HG03108 (cell line): Measurements from ENCODE around the gene TPR.
"Not testable (repeated sequence)": the region's sequence is repeated elsewhere in the genome, so short reads cannot be mapped to it uniquely, and the experiment has no call there.

Experiments
- ATAC-seq: cut with Tn5 transposase; IDR thresholded peaks from one replicate; pipeline ENCODE4 v1.9.1; 2021; ENCODE audit warnings: moderate library complexity; ENCODE audit not compliant: unreplicated experiment

The TPR gene

DNA sequence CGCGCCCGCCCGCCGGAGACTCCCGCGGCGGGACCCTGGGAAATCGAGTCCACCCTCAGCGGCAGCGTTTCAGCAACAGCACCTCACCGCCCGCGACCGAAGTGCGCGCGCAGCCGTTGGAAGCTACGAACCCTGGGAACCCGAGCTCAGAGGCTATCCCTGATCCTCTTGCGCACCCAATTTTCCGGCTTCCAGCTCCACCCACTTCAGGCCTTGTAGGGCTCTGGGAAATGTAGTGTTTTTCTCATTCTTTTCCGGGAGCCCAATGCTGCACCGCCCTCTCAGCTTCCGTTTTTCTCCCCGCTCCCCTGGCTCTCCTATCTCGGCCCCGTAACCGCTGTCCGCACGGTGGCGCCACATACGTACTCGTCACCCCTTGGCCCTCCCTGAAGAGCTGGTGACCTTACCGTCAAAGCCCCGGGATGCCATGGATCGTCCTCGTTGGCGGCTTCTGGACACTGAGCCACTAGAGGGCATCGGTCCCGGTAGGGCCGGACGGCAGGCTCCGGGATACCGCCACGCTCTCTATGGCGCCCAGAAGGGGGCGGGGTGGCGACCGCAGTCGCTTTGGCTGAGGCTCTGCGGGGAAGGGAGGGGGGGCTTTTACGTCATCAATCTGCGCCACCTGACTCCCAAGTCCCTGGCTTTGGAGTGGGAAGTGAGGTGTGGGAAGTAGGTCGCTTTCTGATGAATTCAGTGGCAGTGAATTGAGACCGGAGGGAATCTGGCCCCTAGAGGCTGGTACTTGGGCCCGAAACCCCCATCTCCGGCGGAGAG, at the start of gene TPR, which contains the start of gene ODR4:
TPR (minus strand) TSS at position 102 of the 777 bp plus-strand sequence. CDS start 225 bp downstream, outside the sequence.
ODR4 (plus strand) TSS at position 687 of the 777 bp plus-strand sequence. CDS start 3,948 bp downstream, outside the sequence.
- ATAC-seq = peak; percentile 89

DNA sequence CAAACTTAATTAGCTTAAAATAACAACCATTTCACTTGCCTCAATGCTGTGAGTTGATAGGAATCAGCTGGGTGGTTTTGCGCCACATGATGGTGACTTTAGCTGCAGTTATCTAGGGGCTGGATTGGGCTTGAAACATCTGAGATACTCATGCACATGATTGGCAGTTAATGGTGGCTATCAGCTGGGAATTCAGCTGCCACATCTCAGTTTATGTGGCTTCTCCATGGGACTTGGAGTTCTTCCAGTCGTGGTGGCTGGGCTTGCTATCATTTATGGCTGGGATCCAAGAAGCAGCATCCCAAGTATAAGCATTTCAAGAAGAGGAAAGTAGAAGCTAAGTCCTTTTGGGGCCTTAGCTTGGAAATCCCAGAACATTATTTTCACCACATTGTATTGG, 49.5 kb upstream of the TPR start:
- ATAC-seq = no peak

DNA sequence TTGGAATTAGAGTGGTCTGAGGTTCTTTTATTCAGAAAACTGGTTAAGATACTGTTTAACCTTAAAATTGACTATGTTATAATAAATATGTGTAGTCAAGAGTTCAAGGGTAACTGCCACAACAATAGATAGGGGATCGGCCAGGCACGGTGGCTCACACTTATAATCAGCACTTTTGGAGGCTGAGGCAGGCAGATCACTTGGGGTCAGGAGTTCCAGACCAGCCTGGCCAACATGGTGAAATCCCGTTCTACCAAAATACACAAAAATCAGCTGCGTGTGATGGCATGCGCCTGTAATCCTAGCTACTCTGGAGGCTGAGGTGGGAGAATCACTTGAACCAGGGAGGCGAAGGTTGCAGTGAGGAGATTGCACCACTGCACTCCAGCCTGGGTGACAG, 46.4 kb upstream of the TPR start:
- ATAC-seq = no peak

DNA sequence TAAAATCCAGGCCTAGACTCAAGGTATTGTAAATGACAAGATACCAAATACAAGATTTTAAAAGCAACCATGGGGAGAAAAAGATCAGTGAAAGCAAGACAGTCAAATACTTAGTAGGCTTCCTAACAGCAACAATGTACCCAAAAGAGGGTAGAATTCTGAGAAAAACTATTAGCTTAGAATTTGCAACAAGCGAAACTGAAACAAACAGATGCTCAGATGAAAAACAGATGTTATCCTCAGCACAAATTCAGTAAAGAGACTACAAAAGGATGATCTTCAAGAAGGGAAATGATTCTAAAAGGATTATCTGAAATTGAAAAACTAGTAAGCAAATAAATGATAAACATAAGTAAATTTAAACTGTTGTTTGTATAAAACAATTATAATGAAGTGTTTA, 45.9 kb upstream of the TPR start:
- peak; percentile 89 for ATAC-seq

DNA sequence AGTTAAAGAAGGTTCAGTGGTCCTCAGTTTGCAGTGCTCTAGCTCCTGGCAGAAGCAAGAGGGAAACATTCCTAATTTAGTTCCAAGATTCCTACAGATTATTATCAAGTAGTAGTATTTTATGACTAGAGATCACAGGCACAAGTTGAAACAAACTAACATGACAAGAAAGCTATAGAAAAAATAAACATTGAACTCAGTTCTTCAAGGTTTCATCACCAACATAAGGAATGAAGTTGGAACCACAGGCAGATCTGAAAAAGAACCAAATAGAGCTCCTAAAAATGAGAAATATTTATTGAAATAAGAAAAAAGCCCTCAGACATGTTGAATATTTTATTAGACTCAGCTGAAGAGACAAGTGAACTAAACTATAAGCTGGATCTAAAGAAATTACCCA, 45.3 kb upstream of the TPR start:
- ATAC-seq = no peak

DNA sequence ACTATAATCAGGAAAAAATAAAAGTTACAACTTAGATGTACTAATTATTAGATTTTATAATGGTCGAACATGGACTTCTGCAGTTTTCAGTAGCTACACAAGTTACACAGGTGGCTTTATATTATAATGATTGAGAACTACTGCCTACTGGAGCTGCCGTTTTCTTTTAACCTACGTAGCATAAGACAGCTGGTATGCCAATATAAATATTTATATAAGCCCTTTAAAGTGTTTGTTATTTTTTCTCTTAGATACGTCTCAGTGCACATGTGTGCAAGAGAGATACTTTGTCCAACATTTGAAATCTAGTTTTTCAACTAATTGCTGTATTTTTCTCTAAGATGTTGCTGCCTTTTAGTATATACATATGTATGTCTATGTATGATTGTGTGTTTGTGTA, 43.5 kb upstream of the TPR start:
- no peak for ATAC-seq

DNA sequence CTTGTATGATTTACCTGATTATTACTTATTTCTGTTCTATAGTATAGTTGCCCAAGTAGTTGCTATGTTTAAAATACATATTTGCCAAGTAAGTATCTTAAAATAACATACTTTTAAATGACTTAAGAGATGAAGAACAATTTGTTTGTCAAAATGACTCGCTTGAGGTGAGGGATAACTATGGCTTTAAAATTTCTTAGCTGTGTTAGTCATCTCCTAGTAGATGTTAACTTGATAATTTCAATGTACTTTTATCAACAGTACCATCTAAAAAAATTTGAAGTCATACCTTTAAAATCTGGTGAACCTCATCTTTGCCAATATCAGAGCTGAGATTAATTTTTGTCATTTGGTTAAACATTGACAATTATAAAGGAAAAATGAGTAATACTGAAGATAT, 38.3 kb upstream of the TPR start:
- ATAC-seq = no peak

DNA sequence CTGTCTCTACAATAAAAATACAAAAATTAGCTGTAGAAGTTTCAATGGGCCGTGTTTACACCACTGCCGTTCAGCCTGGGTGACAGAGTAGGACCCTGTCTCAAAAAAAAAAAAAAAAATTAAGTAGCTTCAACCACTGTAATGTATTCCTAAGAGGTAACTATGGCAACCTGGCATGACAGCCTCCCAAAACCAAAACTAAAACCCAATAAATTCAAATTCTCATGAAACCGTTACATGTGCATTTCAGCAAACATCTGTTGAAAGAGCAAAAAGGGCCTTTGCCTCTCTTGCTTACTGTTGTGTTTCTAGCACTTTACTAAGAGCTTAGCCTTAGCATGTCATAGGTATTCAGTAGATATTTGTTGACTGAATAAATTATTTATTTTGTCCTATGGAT, 34.0 kb upstream of the TPR start:
- peak; percentile 47 for ATAC-seq

DNA sequence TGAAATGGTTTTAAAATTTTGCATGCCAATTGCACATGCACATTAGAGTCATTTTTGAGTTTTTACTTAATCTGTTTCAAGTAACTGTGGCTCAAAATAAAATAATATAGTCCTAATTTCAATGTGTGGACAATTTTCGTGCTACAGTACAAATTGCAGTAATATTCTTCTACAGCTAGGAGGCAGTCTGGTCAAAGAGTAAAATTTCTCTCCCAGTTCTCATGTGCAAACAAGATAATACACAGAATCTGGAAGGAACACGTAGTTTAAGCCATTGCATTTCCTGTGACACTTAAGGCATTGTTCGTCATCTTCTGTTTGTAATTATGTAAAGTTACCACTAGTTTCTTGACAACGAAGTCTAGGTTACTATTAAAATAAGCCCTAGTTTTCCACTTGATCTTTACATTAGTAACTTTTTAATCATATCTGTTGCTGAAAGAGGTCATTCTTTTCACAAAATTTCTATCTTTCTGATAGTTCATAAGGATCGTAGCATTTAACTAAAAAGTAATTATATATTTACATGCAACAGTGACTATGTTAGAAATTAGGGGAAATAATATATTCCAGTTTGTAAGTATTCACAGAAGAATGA, 29.5 kb upstream of the TPR start:
- no peak for ATAC-seq

DNA sequence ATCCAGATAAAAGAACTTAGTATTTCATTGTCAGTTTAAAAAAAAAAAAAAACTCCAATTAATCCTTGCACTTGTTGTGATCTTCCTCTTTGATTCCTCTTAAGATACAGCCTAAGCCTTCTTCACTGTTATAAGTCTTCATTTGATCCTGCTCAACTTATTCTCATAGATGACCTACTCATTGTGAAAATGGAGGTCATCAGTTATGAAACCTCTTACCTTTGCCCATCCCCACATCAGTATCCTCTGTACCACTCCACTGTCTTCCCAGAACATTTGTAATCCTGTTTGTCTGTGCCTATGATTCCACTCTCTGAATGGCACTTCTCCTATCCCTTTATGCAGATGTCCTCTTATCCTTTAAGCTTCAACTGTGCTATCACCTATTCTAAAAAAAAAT, 28.6 kb upstream of the TPR start:
- no peak for ATAC-seq

DNA sequence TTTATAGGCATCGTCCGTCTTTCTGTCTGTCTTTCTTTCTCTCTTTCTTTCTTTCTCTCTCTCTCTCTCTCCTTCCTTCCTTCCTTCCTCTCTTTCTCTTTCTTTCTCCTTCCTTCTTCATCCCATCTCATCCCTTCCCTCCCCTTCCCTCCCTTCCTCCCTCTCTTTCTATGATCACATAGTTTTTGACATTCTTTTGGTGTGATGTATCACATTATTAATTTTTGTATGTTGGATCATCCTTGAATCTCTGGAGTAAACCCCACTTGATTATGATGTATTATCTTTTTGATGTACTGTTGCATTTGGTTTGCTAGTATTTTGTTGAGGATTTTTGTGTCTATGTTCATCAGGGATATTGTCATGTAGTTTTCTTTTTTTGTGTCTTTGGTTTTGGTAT, 26.4 kb upstream of the TPR start:
- not testable (repeated sequence) for ATAC-seq

DNA sequence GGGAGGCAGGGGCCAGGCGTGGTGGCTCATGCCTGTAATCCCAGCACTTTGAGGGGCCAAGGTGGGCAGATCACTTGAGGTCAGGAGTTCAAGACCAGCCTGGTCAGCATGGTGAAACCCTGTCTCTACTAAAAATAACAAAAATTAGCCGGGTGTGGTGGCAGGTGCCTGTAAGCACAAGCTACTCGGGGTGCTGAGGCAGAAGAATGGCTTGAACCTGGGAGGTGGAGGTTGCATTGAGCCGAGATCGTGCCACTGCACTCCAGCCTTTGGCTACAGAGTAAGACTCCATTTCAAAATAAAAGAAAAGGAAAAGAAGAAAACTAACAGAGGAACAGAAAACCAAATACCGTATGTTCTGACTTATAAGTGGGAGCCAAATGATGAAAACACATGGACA, 17.7 kb upstream of the TPR start:
- ATAC-seq = not testable (repeated sequence)

DNA sequence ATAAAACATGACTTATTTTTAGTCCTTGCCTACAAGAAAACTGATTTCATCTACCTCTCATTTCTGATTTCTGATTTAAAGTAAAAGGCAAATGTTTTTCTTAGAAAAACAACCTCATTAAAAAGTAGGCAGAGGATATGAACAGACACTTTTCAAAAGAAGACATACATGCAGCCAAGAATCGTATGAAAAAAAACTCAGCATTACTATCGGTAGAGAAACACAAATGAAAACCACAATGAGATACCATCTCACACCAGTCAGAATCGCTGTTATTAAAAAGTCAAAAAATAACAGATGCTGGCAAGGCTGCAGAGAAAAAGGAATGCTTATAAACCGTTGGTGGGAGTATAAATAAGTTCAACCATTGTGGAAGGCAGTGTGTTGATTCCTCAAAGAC, 16.8 kb upstream of the TPR start:
- ATAC-seq = no peak

DNA sequence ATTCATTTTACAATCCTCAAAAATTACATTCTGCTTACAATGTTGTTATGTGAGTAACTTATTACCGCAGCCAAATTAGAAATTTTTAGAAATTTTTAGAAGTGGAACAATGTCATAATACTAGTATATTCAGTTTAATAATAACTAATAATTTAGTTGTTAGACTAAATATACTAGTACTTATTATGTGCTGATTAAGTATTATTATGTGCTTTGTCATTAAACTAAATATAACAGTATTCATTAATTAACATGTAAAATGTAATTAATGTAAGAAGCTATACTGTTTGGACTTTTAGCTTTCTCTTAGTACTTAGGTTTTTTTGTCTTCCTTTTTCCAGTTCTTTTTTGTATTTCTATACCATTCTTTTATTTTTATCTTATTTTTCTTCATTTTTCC, 15.9 kb upstream of the TPR start:
- no peak for ATAC-seq

DNA sequence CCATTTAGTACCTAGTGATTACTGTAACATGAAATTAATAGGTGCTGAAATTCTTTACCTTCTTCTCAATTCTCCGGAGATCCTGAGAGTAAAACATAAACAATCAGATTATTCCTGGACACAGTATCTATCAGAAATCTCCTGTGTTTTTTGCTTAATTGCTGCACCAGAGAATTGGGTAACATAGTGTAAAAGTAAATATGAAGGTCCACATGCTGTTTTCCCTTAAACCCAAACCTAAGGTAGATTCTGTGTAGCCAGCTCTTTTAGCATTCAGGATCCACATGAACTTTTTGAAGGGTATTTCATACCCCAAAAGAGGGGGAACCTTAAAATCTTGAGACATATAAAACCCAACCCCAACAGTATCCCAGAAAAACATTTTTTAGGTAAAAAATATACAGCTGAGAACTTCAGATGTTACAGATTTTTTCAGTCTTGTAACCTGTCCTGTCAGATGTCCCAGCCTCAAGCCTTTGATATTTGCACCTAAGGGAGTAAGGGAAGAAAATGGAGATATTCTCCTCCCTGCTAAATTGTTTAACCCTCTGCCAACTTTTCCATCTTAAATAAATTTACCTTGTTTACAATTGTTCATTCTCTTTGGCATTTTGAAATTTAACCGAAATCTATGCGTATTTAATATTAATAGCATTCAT, 11.8 kb upstream of the TPR start:
- ATAC-seq = no peak

DNA sequence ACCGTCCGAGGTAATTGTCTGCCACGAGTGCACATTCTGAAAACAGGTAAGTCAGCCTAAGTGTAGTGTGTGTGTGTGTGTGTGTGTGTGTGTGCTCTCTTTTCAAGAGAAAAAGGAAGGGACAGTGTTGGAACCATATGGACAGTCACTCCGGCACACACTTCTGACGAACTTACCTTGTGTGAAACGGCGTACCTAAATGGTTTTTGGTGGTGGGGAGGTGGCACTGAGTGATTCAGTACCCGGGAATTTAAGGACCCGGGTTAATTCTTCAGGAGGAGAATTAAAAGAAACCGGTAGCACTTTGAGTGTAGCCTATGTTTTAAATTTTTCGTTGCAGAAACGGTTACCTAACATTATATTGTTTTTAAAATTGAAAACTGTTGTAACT, 871 bp upstream of the TPR start:
- ATAC-seq = no peak

DNA sequence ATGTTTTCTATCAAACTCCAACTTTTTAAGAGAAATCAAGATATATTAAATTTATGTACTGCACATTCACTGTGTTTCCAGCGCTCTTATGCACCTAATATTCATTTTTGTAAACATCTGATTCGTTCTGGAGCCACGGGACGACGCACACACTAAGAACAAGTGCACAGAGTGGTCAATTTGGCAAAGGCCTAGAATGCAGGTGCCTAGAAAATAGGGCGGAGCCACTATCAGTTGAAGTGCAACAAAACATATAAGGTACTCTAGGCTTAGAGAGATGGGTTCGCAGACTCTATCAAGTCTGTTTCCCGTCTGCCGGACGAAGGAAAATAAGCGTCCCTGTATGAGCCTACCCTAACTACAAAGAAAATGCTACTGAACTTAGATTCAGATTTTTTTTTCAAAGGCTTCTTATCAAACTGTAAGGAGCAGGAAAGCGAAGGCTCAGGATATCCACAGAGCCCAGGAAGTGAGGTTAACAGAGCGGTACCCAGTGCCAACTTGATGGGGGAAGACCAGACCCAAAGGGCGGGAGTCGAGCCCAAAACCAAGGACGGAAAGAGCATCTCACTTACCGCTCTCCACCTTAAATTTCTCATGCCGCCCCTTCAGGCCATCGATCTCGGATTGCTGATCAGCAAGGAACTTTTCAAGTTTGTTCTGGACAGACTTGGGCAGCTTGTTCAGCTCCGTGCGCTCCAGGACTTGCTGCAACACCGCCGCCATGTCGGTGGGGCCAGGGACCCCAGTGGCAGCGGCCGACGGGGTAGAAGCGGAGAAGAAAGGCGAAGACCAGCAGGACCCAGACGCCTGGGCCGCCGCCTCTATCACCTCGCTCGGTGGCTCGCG, 526 bp downstream of the TPR start:
- peak; percentile 20 for ATAC-seq

DNA sequence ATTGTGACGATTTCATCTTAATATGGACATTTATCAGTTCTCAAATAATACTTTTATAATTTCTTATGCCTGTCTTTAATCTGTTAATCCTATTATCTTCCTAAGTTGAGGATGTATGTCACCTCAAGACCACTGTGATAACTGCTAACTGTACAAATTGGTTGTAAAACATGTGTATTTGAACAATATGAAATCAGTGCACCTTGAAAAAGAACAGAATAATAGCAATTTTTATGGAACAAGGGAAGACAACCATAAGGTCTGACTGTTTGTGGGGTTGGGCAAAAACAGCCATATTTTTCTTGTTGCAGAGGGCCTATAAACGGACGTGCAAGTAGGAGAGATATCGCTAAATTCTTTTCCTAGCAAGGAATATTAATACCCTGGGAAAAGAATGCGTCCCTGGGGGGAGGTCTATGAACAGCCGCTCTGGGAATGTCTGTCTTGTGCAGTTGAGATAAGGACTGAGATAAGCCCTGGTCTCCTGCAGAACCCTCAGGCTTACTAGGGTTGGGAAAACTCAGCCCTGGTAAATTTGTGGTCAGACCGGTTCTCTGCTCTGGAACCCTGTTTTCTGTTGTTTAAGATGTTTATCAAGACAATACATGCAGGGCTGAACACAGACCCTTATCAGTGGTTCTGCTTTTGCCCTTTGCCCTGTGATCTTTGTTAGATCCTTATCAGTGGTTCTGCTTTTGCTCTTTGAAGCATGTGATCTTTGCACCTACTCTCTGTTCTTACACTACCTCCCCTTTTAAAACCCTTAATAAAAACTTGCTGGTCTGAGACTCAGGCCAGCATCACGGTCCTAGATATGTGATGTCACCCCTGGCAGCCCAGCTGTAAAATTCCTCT, 27.0 kb downstream of the TPR start:
- not testable (repeated sequence) for ATAC-seq

DNA sequence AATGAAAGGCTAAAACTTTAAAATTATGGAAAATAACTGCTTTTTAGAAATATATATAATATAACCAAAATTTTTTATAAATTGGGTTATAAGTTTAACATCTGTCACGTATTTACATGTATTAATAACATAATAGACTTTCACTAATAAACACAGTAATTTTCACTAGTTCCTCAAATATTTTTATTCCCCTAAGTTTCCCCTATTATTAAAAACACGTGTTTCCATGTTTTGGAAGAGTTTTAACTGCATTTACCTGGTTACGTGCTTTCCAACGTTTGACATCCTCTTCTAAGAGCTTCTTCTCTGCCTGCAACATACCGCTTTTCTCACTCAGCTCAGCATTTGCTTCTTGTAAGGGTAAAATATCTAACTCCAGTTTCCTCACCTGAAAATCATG, 34.3 kb downstream of the TPR start:
- no peak for ATAC-seq

DNA sequence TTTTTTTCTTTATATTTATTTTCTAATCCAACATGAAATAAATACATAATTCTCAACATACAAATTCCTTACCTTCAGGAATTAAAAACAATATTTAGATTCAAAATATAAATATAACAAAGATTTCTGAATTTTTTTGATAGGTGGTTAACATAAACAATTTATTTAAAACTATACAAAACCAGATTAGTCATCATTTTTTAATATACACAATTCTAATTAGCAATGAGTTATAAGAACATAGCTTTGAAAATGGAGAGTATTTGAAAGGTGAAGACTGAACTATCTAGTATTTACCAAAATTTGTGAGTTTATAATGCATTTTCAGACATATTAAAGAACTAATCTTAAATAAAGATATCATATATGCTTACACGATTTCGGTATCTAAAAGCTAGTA, 37.5 kb downstream of the TPR start:
- no peak for ATAC-seq
